GM19455 (cell line): ENCODE measurements around the gene PNMT.

ENCODE experiments used
- ATAC-seq: cut with Tn5 transposase; IDR thresholded peaks from one replicate; pipeline ENCODE4 v1.9.1; 2021; ENCODE audit not compliant: unreplicated experiment

PNMT gene

DNA sequence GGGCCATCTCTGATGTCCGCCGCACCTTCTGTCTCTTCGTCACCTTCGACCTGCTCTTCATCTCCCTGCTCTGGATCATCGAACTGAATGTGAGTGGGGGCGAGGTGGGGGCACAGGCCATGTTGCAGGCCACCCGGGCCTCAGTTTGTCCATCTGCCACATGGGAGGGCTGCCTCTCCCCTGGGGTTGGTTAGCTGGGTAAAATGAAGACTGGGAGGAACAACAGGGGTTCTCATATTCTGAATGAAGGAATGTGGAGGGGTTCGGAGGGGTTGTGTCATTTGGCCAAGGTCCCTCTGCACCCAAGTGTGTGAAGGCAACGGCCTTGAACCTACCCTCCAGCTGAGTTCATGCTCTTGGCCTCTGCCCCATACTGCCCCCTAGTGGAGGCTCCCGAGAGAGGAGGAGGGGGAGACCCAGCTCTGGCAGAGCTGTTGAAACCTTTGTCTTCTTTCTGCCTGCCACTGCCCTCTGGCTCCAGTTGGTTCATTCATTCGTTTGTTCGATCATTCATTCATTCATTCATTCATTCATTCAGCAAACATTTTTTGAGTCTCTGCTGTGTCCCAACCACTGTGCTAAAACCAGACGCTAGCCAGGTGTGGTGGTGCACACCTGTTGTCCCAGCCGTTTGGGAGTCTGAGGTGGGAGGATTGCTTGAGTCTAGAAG lies 14.5 kb upstream of the PNMT start:
- ATAC-seq: no peak

- ATAC-seq: no peak
These were observed 13.1 kb upstream of the PNMT start for GRCh38 chr17:39655105-39655504.

- ATAC-seq: no peak
These were observed 9.9 kb upstream of the PNMT start for GRCh38 chr17:39658346-39658745.

DNA sequence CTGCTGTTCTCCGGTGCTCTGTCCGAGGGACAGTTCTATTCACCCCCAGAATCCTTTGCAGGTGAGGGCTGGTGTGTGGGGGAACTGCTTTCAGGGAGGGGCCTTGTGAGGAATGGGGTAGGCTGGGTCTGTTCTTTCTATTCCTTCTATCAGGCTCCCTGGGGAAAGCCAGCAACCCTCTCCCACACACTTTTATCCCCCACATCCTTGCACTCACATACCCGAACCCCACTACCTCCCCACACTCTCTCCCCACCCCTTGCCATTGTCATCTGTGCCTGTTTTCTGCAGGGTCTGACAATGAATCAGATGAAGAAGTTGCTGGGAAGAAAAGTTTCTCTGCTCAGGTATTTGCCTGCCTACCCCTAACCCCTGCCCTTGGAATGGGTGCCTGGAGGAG lies 9.5 kb upstream of the PNMT start:
- no peak for ATAC-seq

GRCh38 chr17:39659279-39660010 lies 8.8 kb upstream of the PNMT start:
- no peak for ATAC-seq

DNA sequence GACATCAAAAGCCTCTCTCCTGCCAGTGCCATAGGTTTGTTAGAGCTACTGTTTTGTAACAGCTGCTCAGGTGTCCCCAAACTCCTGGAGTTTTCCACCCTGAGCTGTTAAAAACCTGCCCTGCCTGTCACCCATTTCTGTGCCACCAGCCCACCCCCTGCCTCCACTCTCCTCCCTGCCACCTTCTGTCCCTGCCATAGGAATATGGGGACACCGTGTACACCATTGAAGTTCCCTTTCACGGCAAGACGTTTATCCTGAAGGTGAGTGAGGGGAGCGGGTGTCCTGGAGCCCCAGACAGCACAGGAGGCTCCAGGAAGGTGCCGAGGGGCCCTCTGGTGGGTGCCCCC lies 8.3 kb upstream of the PNMT start:
- ATAC-seq: no peak

DNA sequence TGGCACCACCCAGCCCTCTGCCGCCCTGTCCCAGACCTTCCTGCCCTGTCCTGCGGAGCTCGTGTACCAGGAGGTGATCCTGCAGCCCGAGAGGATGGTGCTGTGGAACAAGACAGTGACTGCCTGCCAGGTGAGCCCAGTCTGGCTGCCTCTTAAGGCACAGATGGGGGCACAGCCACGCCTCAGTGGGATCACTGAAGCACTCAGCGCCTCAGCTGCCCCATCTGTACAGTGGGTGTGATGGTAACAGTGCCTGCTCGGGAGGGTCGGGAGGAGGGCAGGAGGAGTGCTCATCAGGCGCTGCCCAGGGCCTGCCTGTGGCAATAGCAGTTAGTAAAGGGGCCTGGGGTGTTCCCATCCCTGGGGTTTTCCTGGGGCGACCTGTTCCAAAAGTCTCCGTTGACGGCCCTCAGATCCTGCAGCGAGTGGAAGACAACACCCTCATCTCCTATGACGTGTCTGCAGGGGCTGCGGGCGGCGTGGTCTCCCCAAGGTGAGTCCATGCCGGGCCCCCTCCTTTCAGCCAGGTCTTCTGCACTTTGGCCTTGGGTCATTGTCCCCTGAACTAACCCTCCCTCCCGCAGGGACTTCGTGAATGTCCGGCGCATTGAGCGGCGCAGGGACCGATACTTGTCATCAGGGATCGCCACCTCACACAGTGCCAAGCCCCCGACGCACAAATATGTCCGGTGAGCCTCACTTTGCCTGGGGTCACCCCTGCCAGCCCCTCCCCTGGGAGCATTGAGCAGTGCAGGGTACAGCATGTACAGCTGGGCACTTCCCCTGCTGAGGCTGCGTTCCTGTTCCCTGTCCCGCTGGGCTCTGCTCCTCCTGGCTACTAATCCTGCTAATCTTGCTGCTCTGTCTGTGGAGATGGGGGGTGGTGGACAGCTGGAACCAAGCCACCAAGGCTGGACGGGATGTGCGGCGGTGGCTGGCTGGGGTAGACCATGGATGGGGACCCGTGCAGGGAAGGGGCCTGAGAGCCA lies 7.6 kb upstream of the PNMT start:
- ATAC-seq: no peak

GRCh38 chr17:39661744-39662541 lies 6.3 kb upstream of the PNMT start:
- ATAC-seq: no peak

DNA sequence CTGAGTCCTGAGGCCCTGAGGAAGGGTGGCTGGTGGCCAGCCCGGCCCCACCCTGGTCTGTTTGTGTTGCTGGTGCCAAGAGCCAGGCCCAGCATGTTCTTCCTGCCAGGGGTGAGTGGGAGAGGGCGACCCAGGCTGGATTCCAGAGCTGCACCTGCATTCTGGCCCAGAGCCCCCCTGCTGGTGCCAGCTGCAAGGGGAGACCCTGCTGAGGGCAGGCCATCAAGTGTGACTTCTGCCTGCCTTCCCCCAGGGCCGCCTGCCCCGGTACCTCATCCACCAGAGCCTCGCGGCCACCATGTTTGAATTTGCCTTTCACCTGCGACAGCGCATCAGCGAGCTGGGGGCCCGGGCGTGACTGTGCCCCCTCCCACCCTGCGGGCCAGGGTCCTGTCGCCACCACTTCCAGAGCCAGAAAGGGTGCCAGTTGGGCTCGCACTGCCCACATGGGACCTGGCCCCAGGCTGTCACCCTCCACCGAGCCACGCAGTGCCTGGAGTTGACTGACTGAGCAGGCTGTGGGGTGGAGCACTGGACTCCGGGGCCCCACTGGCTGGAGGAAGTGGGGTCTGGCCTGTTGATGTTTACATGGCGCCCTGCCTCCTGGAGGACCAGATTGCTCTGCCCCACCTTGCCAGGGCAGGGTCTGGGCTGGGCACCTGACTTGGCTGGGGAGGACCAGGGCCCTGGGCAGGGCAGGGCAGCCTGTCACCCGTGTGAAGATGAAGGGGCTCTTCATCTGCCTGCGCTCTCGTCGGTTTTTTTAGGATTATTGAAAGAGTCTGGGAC lies 5.5 kb upstream of the PNMT start:
- ATAC-seq: no peak

GRCh38 chr17:39663340-39663687 lies 4.9 kb upstream of the PNMT start:
- no peak for ATAC-seq

GRCh38 chr17:39663688-39664580 lies 4.3 kb upstream of the PNMT start:
- ATAC-seq: no peak

DNA sequence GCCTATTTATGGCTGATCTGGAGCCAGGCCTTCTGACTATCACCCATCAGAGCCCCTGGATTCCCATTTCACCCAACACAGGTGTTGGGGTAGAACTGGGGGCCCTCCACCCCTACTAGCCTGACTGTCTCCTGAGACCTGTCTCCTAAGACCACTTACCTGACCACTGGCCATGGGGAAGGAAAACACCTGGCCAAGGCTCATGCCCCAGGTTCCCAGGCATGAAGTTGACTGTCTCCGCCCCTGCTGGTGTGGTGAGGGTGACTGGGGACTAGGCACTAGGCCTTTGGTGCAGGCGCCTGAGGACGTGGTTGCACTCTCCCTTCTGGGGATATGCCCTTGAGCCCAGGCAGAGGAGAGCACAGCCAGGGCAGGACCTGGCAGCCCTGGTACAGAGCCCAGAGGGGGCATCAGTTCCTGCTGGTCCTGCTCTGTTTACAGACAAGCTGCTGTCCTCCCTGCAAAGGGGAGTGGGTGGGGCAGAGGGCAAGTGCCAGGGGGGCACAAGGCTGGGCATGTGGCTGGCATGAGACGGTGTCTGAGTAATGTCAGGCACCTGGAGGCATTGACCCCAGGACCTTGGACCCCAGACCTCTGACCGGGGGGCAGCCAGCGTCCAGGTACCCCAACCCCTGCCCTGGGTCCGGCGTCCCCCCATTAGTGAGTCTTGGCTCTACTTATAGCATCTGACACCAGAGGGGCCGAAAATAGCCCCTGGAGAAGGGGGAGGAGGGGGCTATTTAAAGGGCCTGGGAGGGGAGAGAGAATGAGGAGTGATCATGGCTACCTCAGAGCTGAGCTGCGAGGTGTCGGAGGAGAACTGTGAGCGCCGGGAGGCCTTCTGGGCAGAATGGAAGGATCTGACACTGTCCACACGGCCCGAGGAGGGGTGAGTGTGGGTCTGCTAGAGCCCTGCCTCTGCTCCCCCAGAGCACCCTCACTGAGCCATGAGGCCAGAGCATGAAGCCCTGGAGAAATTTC lies 3.4 kb upstream of the PNMT start, which contains the start of gene TCAP:
TCAP (plus strand) TSS at position 769 of the 981 bp plus-strand sequence; CDS start at position 780, 11 bp downstream.
- no peak for ATAC-seq

GRCh38 chr17:39665642-39666224 lies 2.5 kb upstream of the PNMT start:
- ATAC-seq: no peak

DNA sequence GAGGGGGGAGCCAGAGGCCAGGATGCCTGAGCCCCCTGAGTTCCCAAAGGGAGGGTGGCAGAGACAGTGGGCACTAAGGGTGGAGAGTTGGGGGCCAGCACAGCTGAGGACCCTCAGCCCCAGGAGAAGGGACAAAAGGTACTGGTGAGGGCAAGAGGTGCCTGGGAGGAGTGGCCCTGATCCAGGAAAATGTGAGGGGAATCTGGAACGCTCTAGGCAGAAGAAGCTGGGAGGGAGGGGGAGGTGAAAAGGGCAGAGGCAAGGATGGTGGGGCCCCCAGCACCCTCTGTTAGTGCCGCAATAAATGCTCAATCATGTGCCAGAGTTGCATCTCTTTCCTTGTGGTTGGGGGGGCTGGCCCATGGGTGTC lies 2.0 kb upstream of the PNMT start:
- no peak for ATAC-seq

DNA sequence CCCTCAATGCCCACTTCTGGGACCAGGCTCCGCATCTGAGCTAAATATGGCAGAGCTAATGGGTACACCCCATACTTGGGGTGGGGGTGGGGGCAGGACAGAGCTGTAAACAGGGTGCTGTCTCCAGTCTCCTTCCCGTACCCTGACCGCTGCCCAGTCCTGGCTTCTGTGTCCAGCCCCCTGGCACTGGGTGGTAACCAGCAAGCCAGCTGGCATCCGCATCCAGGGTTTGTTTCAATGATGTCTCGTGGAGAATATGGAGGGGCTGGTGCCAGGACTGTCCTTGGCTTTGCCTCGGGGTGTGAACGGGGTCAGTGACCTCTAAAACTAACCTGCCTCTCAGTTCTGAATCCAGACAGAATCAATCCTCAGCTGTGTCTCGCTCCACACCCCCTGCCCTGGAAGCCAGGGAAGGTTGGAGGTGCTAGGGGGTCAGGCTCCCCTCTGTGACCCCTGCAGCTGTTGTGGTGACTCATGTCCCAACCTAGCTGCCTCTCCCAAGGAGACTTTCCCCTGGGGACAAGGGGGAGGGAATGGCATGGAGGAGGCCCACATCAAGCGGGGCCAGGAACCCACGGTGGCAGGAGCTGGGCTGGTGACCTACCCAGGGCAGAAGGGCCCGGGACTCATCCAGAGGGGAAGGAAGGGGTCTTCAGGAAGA lies 1.5 kb upstream of the PNMT start:
- no peak for ATAC-seq

- ATAC-seq: no peak
These were observed 850 bp upstream of the PNMT start for GRCh38 chr17:39667262-39667944.
